NCI-H446 (cell line): ENCODE measurements around the gene CTNNA1.
"Not testable (repeated sequence)": the region's sequence is repeated elsewhere in the genome, so short reads cannot be mapped to it uniquely, and the experiment has no call there.

Source experiments
- DNase-seq, 2 experiments: peaks; one replicate each; lab custom pipeline; 2025; lab: John Stamatoyannopoulos, UW

The CTNNA1 gene

GRCh38 chr5:138760448-138761110 lies 7.4 kb downstream of the CTNNA1 start:
- DNase-seq = no peak

GRCh38 chr5:138761115-138761514 lies 7.9 kb downstream of the CTNNA1 start:
- not testable (repeated sequence) for DNase-seq

- not testable (repeated sequence) for DNase-seq
Observed at GRCh38 chr5:138761670-138762069, 8.4 kb downstream of the CTNNA1 start.

- DNase-seq = no peak
Observed at GRCh38 chr5:138762110-138762509, 8.9 kb downstream of the CTNNA1 start.

- DNase-seq = no peak
Observed at GRCh38 chr5:138763037-138763778, 10.0 kb downstream of the CTNNA1 start.

- DNase-seq = no peak
Observed at GRCh38 chr5:138770291-138770690, 17.1 kb downstream of the CTNNA1 start.

- DNase-seq = no peak
Observed at GRCh38 chr5:138770977-138771376, 17.8 kb downstream of the CTNNA1 start.

GRCh38 chr5:138772986-138773594 lies 19.9 kb downstream of the CTNNA1 start:
- no peak for DNase-seq

GRCh38 chr5:138773624-138774023 lies 20.4 kb downstream of the CTNNA1 start:
- not testable (repeated sequence) for DNase-seq

- no peak for DNase-seq
Observed at GRCh38 chr5:138775034-138775433, 21.8 kb downstream of the CTNNA1 start.

GRCh38 chr5:138778234-138778633 lies 25.0 kb downstream of the CTNNA1 start:
- no peak for DNase-seq

GRCh38 chr5:138783976-138784375 lies 30.8 kb downstream of the CTNNA1 start:
- DNase-seq = no peak

GRCh38 chr5:138784590-138784989 lies 31.4 kb downstream of the CTNNA1 start:
- no peak for DNase-seq

GRCh38 chr5:138789771-138790242 lies 36.6 kb downstream of the CTNNA1 start:
- peak in 1 of 2 experiments; percentile 33 for DNase-seq

GRCh38 chr5:138790684-138791083 lies 37.5 kb downstream of the CTNNA1 start:
- DNase-seq = no peak

GRCh38 chr5:138792195-138792790 lies 39.1 kb downstream of the CTNNA1 start:
- DNase-seq = no peak

GRCh38 chr5:138793575-138793974 lies 40.4 kb downstream of the CTNNA1 start:
- DNase-seq = no peak

- no peak for DNase-seq
Observed at GRCh38 chr5:138803285-138803684, 50.1 kb downstream of the CTNNA1 start.

GRCh38 chr5:138803935-138804334 lies 50.7 kb downstream of the CTNNA1 start:
- no peak for DNase-seq

- DNase-seq = no peak
Observed at GRCh38 chr5:138805096-138805495, 51.9 kb downstream of the CTNNA1 start.

- no peak for DNase-seq
Observed at GRCh38 chr5:138807182-138807581, 54.0 kb downstream of the CTNNA1 start.

GRCh38 chr5:138809391-138809790 lies 56.2 kb downstream of the CTNNA1 start:
- DNase-seq = no peak

GRCh38 chr5:138810861-138811260 lies 57.6 kb downstream of the CTNNA1 start:
- not testable (repeated sequence) for DNase-seq
